HG03571 (cell line): ENCODE data around the gene NOP56.
"Not testable (repeated sequence)": the region's sequence is repeated elsewhere in the genome, so short reads cannot be mapped to it uniquely, and the experiment has no call there.

Source experiments
- ATAC-seq: cut with Tn5 transposase; IDR thresholded peaks from one replicate; pipeline ENCODE4 v1.9.1; 2021; ENCODE audit not compliant: unreplicated experiment

The NOP56 gene

DNA sequence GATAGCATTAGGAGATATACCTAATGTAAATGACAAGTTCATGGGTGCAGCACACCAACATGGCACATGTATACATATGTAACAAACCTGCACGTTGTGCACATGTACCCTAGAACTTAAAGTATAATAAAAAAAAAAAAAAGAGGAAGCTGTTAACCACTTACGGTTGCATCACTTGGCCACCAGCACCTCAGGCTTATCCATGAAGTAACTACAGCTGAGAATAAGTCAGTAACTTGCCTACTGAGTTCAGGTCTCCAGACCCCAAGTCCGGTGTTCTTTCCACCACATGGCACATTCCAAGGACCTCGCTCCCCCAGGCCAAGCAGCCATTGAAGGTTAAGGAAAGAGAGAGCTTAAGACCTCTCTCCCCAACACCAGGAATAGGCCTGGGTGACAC, 32.4 kb downstream of the NOP56 start:
- ATAC-seq: not testable (repeated sequence)

DNA sequence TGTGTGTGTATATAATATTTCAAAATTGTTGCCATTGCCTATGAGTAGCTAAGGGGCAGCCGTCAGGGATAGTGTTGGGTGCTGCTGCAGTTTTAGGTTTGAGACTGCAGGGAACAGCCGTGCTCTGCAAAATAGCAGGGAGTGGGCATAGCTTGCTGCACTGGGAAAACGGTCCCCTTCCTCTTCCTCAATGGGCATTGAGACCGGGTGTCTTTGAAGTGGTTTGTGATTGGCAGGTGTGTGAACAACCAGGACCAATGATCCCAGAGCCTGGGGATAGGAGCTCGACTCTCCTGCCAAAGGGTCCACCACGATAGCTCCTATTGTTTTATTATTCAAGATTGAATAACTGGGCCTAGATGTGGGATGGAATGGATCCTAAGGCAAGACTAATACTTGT, 35.1 kb downstream of the NOP56 start:
- no peak for ATAC-seq

DNA sequence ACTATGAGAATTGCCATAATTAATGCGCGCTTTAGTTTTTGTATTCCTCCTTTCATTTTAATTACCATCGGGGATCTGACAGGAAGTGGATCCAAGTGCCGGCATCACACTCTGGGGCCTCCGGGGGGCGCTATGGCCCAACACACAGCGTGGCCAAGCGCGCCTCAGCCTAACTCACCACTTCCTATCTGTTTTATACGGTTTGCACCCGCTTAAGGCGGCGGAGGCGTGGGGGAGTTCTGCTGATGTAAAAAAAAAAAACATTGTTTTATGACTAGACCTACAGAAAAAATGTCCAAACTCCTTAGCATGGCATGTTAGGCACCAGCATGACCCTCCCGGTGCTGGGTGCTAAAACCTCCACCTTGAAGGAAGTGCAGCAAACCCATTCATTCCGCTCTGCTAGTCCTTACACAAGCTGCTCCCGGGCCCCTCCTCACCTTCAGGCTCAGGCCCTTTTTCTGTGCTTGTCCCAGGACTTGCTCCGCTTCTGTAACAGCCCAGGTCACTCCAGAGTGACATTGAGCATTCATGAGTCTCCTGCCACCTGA, 35.7 kb downstream of the NOP56 start:
- ATAC-seq: no peak

DNA sequence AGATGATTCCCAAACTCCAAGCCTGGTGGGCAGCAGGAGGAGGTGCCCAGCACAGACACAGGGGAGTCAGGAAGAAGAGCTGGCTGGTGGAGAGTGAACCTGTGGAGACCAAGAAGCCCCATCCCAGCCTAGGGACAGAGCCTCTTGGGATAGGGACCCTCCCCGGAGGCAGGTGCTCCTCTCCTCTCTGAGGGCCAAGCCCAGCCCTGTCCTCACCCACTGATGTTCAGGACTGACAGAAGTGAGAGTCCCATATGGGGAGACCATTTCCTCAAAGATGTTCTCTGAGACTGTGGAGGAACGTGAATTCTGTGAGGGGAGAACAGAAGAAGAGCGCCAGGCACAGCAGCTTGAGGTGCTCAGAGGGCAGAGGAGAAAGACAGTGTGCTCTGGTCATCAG, 37.8 kb downstream of the NOP56 start:
- ATAC-seq: no peak

DNA sequence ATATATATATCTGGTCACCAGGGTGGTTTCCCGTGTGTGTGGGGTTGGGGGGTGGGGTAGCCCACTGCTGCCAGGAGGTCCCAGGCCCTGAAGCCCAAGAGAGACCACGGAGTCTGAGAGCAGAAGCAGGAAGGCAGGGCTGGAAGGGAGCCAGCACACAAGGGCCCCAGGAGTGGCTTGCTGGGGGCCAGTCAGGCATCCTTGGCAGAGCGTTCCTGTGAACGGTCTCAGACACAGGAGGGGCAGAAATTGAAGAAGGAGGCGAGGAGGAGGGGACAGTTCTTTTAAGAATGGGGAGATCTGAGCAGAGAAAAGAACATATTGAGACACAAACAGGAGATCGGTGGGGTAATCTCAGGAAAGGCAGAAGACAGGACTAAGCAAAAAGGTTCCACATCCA, 38.3 kb downstream of the NOP56 start:
- ATAC-seq: no peak

DNA sequence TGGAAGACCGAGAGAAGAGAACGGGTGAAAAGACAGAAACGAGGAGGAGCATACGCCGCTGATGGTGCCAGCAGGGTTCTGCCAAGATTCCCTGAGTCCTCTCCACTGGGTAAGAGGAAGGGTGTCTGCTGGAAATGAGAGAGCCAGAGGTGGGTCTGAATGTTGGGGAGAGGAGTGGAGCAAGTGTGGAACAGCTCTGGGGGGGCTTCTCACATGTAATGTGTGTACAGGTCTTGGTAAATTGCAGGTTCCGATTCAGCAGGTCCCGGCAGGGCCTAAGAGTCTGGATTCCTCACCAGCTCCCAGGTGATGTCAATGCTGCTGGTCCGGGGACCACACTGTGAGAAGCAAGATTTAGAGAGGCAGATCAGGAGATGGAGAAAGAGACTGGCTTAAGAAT, 38.7 kb downstream of the NOP56 start:
- no peak for ATAC-seq

DNA sequence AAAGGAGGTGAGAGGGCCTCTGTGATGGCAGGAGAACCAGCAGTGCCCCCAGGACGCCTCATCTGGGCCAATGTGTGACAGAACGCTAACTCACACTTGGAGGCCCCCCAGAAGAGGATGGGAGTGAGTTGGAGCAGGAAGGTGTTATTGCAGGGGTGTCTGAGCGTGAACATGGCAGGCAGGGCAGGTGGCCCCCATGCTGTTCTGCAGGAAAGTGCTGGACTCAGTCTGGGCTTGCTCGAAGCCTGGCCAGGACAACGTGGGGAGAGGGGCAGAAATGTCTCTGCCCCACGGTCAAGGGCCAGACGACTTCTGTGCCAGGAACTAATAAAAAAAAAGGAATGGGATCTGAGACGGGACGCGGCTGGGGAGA, 39.2 kb downstream of the NOP56 start:
- ATAC-seq: no peak

DNA sequence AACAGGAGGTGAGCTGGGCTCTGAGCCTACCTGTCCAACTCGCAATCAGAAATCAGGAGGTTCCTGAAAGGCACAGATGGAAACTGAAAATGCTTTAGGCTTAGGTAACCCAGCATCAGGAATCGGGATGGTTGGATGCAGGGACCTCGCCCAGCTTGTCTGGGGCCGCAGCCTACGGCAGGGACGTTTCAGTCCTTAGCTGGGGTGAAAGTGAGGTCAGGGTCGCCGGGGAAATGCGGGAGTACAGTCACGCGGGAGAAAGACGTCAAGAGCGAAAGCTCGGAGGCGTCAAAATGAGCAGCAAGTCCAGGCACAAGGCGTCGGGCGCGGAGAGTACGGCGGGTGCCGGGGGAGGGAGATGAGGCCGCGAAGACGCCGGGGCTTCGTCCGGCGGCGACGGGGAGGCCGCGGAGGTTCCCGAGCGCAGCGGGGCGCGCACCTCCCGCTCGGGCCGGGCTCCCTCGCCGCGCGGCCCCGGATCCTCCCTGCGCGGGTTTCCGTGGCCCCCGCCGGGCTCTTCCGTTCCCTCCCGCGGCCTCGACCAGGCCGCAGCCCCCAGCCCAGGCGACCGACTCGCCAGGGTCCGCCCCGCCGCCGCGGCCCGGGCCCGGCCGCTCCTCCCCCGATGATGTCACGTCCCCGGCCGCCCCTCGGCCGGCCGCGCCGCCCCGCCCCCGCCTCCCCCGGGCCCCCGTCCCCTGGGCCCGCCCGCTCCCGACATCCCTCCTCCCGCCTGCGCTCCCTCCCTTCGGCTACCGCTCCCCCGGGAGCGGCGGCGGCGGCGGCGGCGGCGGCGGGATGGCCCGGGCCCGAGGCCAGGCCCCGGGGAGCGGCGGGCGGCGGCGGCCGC, 39.8 kb downstream of the NOP56 start, which contains the start of gene EBF4:
Gene EBF4 (plus strand): TSS at position 745 of the 850 bp plus-strand sequence. CDS start 866 bp downstream, outside the sequence.
- ATAC-seq: no peak

DNA sequence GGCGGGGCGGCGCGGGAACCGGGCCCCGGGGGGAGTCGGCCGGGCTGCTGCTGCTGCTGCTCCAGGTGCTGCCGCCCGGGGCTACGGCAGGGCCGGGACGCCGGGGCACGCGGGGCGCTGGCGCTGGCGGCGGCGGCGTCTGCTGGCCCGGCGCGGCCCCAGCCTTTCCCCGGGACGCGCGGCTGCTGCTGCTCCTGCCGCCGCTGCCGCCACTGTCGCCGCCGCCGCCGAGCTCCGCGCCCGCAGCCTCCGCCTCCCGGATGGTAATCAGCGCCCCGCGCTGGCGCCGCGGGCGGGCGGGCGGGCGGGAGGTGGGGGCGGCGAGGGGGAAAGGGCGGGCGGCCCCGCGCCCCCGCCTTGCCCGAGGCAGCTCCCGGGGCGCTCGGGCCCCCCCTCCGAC, 40.5 kb downstream of the NOP56 start:
- no peak for ATAC-seq

DNA sequence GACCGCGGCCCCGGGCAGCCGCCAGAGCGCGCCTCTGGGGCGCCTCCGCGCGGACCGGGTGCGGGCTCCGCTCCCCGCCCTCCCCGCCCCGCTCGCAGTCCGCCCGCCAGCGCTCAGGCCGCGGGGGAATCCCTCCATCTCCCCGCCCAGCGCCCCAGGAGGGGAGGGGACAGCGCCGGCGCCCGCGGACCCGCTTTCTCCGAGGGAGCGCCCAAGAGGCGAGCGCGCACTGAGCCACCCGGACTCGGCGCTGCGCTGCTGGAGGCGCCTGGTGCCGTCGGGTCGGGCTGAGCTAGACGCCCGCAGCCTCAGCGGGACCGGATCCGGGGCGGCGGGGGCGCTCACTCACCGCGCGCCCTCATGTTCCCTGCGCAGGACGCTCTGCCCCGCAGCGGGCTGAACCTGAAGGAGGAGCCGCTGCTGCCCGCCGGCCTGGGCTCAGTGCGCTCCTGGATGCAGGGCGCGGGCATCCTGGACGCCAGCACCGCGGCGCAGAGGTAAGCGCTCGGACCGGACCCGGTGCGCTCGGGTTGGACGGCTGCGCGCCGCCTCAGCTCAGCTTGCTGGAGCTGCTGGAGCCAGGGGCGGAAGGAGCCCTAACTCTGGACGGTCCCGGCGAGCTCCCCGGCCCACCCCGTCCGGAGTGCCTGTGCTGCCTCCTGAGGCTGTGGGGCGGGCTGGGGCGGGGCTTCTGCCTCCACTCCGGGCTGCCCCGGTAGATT, 41.0 kb downstream of the NOP56 start:
- no peak for ATAC-seq

DNA sequence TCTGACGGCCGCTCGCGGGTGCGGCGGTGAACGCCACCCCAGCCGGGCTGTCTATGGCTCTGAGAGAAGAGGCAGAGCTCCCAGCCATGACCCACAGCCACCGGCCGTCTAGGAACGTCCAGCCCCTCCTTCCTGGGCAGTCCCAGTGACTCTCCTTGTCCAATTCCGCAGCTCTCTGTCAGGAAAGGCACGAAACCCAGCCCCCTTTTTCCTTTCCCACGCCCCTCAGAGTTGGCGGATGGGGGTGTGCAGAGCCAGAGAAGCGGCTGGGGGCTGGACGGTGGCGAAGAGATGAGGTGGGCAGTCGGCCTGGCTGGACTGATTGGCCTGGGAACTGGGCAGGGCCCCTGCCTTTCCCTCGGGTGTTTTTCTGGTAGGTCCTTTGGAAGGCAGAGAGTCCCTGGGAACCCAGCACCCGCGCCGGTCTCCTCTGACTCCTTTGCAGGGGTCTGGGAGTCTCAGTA, 41.6 kb downstream of the NOP56 start:
- no peak for ATAC-seq

DNA sequence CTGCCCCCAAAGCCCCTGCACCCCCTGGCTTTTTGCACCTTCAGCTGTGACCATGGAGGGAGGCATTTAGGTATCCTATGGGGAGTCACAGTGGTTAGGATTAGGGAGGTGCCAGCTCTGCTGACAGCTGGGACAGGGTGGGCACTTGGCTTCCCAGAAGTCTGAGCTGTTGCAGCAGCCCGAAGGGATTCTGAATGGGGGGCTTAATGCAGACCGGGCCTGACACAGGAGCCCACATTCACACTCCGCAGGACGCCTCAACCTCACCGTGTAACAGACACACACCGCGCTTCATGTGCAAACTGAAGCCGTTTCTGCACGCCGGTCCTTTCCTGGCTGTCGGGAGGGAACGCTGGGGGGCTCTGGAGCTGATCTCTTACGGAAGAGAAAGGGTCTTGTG, 42.1 kb downstream of the NOP56 start:
- ATAC-seq: no peak

DNA sequence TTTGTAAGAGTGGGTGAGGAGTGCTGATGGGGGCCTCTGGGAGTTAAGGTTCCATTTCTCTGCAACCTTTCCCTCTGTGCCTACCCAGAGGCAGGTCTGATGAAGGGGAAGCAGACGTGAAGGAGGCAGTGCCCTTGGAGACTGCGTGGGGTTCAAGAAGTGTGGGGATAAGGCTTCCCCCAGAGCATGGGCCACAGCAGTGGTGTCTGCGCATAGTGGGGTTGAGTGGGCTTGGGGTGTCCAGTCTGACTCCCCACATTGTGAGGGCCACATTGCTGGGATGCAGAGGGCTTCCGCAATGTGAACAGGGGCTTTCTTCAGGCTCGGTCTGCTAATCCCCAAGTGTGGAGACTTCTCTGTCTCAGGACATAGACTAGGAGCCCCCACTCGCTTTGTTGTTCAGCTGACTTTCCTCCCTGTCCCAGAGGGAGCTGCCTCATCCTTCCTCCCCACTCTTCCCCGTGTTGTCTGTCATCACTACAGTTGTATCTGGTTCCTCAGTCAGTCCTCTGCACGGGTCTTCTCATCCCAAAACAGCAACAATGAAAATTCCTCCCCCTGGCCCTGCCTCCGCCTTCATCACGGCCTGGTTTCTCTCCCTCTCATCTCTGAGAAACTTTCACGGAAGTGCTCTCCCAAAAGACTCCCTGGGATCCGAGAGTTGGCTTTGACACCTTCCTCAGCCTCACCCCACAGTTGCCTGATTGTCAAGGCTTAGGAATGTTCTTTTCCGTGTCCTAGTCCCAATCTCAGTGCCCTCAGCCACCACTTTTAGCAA, 43.0 kb downstream of the NOP56 start:
- no peak for ATAC-seq

DNA sequence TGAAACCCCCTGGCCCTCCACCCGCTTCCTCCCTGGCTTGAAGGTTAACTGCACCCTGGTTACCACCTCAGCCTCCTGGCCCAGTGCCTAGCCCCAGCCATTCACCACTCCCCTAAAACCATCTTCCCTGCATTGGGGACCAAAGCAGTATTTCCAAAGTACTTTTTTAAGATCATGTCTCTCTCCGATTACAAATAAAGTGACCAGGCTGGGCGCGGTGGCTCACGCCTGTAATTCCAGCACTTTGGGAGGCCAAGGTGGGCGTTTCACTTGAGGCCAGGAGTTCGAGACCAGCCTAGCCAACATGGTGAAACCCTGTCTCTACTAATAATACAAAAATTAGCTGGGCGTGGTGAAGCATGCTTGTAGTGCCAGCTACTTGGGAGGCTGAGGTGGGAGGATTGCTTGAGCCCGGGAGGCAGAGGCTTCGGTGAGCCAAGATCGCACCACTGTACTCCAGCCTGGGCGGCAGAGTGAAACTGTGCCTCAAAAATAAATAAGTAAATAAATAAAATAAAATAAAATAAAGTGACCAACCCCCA, 43.6 kb downstream of the NOP56 start:
- ATAC-seq: not testable (repeated sequence)

DNA sequence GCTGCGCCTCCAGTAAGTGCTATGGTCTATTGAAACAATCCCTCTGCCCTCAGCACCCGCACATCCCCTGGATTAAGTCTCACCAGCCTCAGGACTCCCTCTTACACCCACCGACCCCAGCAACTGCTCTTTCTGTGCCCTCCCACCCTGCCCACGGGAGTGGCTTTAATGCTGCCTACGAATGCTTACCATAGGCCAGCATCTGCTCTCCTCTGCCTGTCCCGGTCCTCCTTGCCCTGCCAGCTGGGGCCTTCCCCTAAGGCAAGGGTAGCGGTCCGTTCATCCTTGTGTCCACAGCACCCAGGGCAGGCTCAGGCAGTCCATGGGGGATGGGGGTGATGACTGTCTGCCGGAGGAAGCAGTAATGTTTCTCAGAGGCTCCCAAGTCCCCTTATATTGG, 44.2 kb downstream of the NOP56 start:
- no peak for ATAC-seq

DNA sequence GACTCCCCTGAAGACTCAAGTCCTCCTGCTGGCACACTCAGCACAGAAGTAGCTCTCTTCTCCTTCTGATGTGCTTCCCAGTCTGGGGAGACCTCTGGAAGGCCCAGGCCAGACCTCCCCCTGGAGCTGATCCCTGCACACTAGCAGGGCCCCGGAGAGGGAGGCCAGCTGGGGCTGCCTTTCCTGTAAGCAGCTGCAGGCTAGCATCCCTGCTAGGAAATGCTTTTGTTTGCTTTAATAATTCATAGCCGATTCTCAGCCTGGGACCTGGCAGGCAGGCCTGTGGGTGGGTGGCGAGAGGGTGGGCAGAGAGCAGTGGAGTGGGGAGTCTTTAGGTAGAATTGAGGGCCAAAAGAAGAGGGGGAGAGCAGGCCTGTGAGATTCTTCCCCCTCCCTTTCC, 45.3 kb downstream of the NOP56 start:
- ATAC-seq: no peak

DNA sequence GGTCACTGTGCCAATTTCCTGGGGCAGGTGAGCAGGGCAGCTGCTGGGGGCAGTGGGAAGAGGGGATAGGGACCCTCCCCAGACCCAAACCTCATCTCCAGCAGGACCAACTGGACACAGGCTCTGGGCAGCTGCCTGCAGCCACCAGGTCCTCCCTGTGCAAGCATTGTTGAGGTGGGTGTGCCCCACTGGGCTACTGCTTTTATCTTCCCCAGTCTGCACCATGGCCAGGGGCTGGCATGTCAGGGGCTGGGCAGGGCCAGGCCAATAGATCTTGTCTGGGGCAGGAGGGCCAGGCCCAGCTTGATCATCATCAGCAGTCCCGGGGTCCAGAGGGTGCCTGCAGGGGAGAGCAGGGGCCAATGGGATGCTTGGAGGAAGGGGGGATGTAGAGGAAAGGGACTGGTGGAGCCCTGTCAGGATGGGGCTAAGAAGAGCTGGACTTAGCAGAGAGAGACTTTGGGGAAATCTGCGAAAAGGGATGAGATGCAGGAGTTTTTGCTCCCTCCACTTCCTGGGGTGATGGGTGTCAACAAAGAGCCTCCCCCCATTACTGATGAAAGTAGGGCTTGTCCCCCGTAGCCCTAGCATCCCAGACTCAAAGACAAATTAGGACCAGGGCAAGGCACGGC, 45.9 kb downstream of the NOP56 start:
- ATAC-seq: no peak

DNA sequence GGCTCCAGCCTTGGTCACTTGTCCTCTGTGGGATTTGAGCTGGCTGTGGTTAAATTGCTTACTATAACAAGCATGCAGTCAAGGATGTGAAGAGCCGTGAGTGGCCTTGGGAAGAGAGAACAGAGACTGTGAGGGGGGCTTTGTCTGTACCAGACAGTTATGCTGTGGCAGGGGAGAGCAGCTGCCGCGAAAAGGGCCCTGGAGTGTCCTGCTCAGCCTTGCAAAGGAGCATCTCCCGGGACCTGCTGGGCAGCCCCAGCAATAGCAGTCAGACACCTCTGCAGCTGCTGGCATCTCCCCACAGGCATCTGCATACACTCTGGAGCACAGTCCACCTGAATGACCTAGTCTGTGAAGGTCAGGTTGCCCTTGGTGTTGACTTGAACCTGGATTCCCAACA, 46.5 kb downstream of the NOP56 start:
- ATAC-seq: no peak

DNA sequence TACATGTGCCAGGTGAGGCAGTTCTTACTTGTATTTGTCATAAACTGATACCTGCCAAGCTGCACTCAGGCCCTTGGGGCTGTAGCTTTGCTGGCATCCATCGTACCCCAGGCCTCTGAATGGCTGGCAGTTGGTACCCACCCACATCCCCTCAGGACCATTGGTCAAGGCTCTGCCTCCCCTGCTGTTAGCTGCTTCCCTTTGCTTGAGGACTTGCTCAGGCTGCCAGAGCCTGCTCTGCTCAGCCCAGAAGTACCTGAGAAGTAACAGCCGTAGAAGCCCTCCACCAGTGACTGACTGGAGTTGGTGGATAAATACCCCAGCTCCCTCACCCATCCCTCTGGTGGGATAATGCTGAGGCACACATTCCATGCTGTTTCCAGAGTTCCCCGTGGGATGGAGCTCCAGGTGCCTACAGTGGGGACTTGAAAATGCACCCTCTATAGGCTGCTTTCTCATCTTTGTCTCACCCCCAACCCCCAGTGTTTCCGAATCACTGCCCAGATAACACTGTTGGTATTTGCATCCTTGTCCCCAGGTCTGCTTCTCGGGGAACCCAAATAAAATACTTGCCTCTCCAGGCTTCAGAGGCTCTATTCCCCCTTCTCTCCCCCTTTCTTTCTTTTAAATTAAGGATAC, 47.5 kb downstream of the NOP56 start:
- no peak for ATAC-seq
